Mesothelial cell of epicardium (in vitro differentiated cells): ENCODE measurements around the gene PFDN2. TPM values are rescaled to one million over a fixed set of nuclear protein-coding genes. Genes with fewer than 3 reads are reported as not detected.

Experiments used
- DNase-seq, 2 experiments: peaks; one replicate each; pipeline ENCODE4 v3.0.0; 2021; ENCODE audit warnings: low spot score in 2 of 2; ENCODE audit not compliant: unreplicated experiment in 2 of 2
- H3K27ac Mint-ChIP-seq: 2 replicates; pipeline ENCODE4 v1.8.0; 2021; ENCODE audit warnings: mixed read lengths
- H3K27me3 Mint-ChIP-seq: 2 replicates; pipeline ENCODE4 v1.8.0; 2021; ENCODE audit warnings: low read depth, mixed read lengths
- H3K36me3 Mint-ChIP-seq: 2 replicates; pipeline ENCODE4 v1.8.0; 2021; ENCODE audit warnings: mixed read lengths
- H3K4me1 Mint-ChIP-seq: 2 replicates; pipeline ENCODE4 v1.8.0; 2021; ENCODE audit warnings: mixed read lengths
- H3K4me3 Mint-ChIP-seq: 2 replicates; pipeline ENCODE4 v1.8.0; 2021; ENCODE audit warnings: mild to moderate bottlenecking, moderate library complexity, mixed read lengths
- H3K9me3 Mint-ChIP-seq: 2 replicates; pipeline ENCODE4 v1.8.0; 2021; ENCODE audit warnings: mixed read lengths
- total RNA-seq: library from RNA; stranded (reverse); gene quantifications from 3 replicates; pipeline ENCODE4 v1.2.1, GENCODE V29; 2021
- TF ChIP-seq, protein P1 (sequence below): fragments of 200-600 bp; sonication (generic); IDR thresholded peaks from one replicate; pipeline ENCODE4 v1.5.0; 2021; ENCODE audit warnings: antibody characterized with exemption; ENCODE audit not compliant: unreplicated experiment

Gene PFDN2
- total RNA-seq, 1 donor from 2014 or later, result 49.7 TPM

DNA sequence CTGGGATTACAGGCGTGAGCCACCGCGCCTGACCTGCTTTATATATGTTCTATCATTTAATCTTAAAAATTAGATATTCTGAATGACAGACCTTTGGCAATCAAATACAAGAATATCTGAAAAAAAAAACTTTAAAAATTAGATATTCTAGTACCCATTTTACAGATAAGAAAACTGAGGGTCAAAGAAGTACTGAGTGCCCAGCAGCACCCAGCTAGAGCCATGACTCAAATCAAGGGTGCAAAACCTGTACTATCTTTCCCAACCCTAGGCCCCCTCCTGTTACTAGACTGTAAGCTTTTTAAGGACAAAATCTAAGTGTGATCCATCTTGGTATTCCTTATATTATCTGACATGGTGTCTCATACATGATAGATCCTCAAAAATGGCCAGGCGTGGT, 56.4 kb downstream of the PFDN2 start:
- TF ChIP-seq, protein P1, sequence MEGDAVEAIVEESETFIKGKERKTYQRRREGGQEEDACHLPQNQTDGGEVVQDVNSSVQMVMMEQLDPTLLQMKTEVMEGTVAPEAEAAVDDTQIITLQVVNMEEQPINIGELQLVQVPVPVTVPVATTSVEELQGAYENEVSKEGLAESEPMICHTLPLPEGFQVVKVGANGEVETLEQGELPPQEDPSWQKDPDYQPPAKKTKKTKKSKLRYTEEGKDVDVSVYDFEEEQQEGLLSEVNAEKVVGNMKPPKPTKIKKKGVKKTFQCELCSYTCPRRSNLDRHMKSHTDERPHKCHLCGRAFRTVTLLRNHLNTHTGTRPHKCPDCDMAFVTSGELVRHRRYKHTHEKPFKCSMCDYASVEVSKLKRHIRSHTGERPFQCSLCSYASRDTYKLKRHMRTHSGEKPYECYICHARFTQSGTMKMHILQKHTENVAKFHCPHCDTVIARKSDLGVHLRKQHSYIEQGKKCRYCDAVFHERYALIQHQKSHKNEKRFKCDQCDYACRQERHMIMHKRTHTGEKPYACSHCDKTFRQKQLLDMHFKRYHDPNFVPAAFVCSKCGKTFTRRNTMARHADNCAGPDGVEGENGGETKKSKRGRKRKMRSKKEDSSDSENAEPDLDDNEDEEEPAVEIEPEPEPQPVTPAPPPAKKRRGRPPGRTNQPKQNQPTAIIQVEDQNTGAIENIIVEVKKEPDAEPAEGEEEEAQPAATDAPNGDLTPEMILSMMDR, result no peak
- no peaks in the 10 kb centered on the region for H3K36me3 Mint-ChIP-seq

DNA sequence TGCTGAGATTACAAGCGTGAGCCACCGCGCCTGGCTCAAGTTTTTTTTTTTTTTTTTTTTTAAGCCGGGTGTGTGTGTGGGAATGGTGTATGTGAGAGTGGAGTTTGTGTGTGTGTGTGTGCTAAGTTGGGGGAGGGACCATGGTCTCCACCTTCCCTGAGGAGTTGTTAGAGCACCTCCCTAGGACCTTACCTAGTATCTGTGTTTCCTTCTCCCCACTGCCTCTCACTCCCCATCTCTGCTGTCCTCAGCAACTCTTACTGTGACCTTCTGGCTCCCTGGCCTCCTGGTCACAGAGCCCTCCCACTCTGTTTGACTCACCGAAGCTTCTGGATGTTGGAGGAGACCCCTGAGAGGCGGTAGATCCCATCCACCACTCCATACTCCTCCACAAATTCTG, 58.5 kb downstream of the PFDN2 start:
- no peak overlapping the region for H3K27ac Mint-ChIP-seq
- H3K9me3 Mint-ChIP-seq, result no peaks in the 10 kb centered on the region
- no peak overlapping the region for H3K4me3 Mint-ChIP-seq
- no peaks in the 10 kb centered on the region for H3K36me3 Mint-ChIP-seq
- H3K27me3 Mint-ChIP-seq, result peaks cover 14% of the 10 kb centered on the region
- TF ChIP-seq, protein P1, result no peak
- no peaks in the 10 kb centered on the region for H3K4me1 Mint-ChIP-seq
- DNase-seq, result no peak

More for the DNA sequence above, 56.4 kb downstream of the PFDN2 start:
- Mint-ChIP-seq H3K4me1 (no peaks in the 10 kb centered on the region), H3K27me3 (peaks cover 17% of the 10 kb centered on the region), H3K9me3 (no peaks in the 10 kb centered on the region), H3K27ac (no peak overlapping the region), H3K4me3 (no peak overlapping the region)
- DNase-seq, result no peak

DNA sequence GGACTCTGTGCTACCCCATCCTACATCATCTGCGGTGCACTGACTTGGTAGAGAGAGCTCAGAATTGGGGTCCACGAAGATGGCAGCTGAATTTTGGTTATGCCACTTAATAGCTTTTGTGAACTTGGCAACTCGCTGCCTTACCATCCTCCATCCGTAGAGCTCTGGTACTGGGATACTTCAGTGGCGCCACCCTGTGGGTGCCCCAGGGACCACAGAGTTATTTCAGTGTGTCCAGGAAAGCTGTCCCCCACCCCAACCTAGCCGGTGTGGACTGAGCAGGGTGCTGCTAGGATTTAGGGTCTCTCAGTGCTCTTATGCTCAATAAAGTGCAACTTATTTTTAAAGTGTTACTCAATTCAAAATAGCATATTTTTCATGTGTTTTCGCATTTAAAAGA, 63.0 kb downstream of the PFDN2 start:
- TF ChIP-seq, protein P1, result peak; percentile 14
- Mint-ChIP-seq H3K27me3 (no peaks in the 10 kb centered on the region), H3K9me3 (no peaks in the 10 kb centered on the region), H3K27ac (no peak overlapping the region), H3K4me1 (no peaks in the 10 kb centered on the region), H3K36me3 (no peaks in the 10 kb centered on the region), H3K4me3 (no peak overlapping the region)
- DNase-seq, result no peak

DNA sequence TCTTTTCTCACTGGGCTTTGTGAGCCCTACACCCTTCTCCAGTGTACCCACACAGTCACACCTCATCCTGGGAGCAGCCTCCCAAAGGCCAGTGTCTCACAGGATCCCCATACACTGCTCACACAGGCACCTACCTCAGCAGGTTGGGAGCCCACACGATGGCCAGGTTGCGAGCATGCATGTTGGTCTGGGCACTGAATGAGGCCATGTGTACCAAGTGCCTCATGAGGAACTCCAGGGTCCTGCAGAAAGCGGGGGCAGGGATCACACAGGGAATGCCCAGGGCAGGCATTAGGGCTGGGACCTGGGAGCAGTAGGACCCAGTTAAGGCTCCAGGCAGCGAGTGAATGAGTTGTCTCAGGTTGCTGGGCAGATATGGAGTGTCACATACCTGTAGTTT, 63.6 kb downstream of the PFDN2 start:
- no peak for DNase-seq
- H3K27ac Mint-ChIP-seq, result no peak overlapping the region
- H3K4me3 Mint-ChIP-seq, result no peak overlapping the region
- TF ChIP-seq, protein P1, result no peak
- no peaks in the 10 kb centered on the region for H3K27me3 Mint-ChIP-seq
- H3K9me3 Mint-ChIP-seq, result no peaks in the 10 kb centered on the region
- H3K36me3 Mint-ChIP-seq, result peaks cover 1% of the 10 kb centered on the region
- no peaks in the 10 kb centered on the region for H3K4me1 Mint-ChIP-seq

DNA sequence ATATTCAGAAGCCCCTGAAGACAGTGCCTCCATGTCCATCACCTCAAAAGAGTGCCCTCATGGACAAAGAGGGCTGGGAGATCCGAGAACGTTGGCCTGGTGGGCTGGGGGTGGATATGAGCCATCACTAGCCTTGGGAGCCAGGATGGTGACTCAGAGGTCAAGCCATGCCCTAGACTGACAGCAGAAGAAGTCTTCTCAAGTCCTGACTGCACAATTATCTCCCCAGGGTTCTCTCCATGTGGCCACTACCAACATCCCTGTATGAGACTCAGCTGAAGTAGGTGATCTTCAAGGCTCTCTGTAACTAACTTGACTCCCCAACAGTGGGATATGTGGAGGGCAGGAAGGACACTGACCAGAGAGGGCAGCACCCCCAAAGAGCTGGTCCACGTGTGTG, 64.9 kb downstream of the PFDN2 start:
- Mint-ChIP-seq H3K4me3 (no peak overlapping the region), H3K9me3 (peaks cover 10% of the 10 kb centered on the region), H3K4me1 (no peaks in the 10 kb centered on the region), H3K27me3 (no peaks in the 10 kb centered on the region), H3K27ac (no peak overlapping the region), H3K36me3 (peaks cover 11% of the 10 kb centered on the region)
- no peak for DNase-seq
- TF ChIP-seq, protein P1, result no peak

DNA sequence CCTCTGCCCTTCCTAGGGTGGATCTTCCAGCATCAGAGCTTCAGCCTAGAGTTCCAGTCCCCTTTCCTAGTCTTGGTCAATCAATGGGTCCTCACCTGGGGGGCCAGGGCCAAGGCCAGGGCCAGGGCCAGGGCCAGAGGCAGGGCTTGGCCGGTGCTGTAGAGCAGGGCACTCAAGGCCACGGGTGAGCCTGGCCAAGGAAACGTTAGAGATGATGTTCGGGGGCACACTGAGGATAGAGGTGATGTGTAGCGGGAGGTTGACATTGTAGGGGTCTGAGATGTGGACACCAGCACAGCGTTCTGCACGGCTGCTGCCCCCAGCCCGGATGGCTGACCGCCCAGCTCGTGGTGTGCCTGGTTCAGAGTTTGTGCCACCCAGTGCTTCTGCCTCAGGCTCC, 66.6 kb downstream of the PFDN2 start:
- no peak for DNase-seq
- Mint-ChIP-seq H3K4me1 (peaks cover 5% of the 10 kb centered on the region), H3K27me3 (no peaks in the 10 kb centered on the region), H3K36me3 (peaks cover 24% of the 10 kb centered on the region), H3K27ac (no peak overlapping the region), H3K9me3 (peaks cover 24% of the 10 kb centered on the region), H3K4me3 (no peak overlapping the region)
- TF ChIP-seq, protein P1, result no peak
